Astrocyte (in vitro differentiated cells and primary cell): Measurements from ENCODE around the gene DDX21. TPM values are rescaled to one million over a fixed set of nuclear protein-coding genes. Genes with fewer than 3 reads are reported as not detected.
A peak's percentile ranks its signal among the peaks of the same experiment; 100 is the strongest.
"Not testable (repeated sequence)": the region's sequence is repeated elsewhere in the genome, so short reads cannot be mapped to it uniquely, and the experiment has no call there.

Experiments used
- DNase-seq: peaks from one replicate; pipeline ENCODE4 v3.0.0-alpha.2; 2010; ENCODE audit warnings: low read depth
- FAIRE-seq: peaks from 2 replicates; lab custom pipeline; 2011; peaks lifted over from hg19 to GRCh38; lab: Jason Lieb, UNC
- H2AFZ ChIP-seq: 2 replicates; pipeline ENCODE4 v1.6.0; 2012; ENCODE audit warnings: low read depth, low read length, inconsistent platforms
- H3K27ac ChIP-seq: 2 replicates; pipeline ENCODE4 v1.5.1; 2011; ENCODE audit warnings: low read depth, low read length, inconsistent platforms
- H3K27me3 ChIP-seq: 2 replicates; pipeline ENCODE4 v1.6.0; 2011; ENCODE audit warnings: low read length, inconsistent platforms; ENCODE audit not compliant: insufficient read depth
- H3K36me3 ChIP-seq: 2 replicates; pipeline ENCODE4 v1.5.1; 2011; ENCODE audit warnings: low read length, inconsistent platforms; ENCODE audit not compliant: insufficient read depth
- H3K4me1 ChIP-seq: 2 replicates; pipeline ENCODE4 v1.5.1; 2011; ENCODE audit warnings: low read length, inconsistent platforms; ENCODE audit not compliant: insufficient read depth
- H3K4me2 ChIP-seq: 2 replicates; pipeline ENCODE4 v1.6.0; 2012; ENCODE audit warnings: low read length, inconsistent platforms
- H3K4me3 ChIP-seq: 2 replicates; pipeline ENCODE4 v1.5.1; 2011; ENCODE audit warnings: low read depth, mild to moderate bottlenecking, low read length, inconsistent platforms; ENCODE audit not compliant: insufficient read depth
- H3K79me2 ChIP-seq: 2 replicates; pipeline ENCODE4 v1.6.0; 2012; ENCODE audit warnings: mild to moderate bottlenecking, low read length, inconsistent platforms; ENCODE audit not compliant: insufficient read depth
- H3K9ac ChIP-seq: 2 replicates; pipeline ENCODE4 v1.6.0; 2012; ENCODE audit warnings: mild to moderate bottlenecking, low read length, inconsistent platforms
- H3K9me3 ChIP-seq: 2 replicates; pipeline ENCODE4 v1.5.1; 2012; ENCODE audit warnings: low read depth, mild to moderate bottlenecking, low read length, inconsistent platforms; ENCODE audit not compliant: insufficient read depth
- H4K20me1 ChIP-seq: 2 replicates; pipeline ENCODE4 v1.6.0; 2012; ENCODE audit warnings: low read length, inconsistent platforms; ENCODE audit not compliant: insufficient read depth
- H3K27ac Mint-ChIP-seq: one replicate; pipeline ENCODE4 v1.8.0; 2021; ENCODE audit warnings: mild to moderate bottlenecking, mixed read lengths; ENCODE audit not compliant: unreplicated experiment
- H3K27me3 Mint-ChIP-seq: one replicate; pipeline ENCODE4 v1.8.0; 2021; ENCODE audit warnings: low read depth, mixed read lengths; ENCODE audit not compliant: unreplicated experiment
- H3K36me3 Mint-ChIP-seq: one replicate; pipeline ENCODE4 v1.8.0; 2021; ENCODE audit warnings: low read depth, mixed read lengths; ENCODE audit not compliant: unreplicated experiment
- H3K4me1 Mint-ChIP-seq: one replicate; pipeline ENCODE4 v1.8.0; 2021; ENCODE audit warnings: low read depth, mixed read lengths; ENCODE audit not compliant: unreplicated experiment
- H3K4me3 Mint-ChIP-seq: one replicate; pipeline ENCODE4 v1.8.0; 2021; ENCODE audit warnings: mild to moderate bottlenecking, moderate library complexity, mixed read lengths; ENCODE audit not compliant: unreplicated experiment
- H3K9me3 Mint-ChIP-seq: one replicate; pipeline ENCODE4 v1.8.0; 2021; ENCODE audit warnings: mild to moderate bottlenecking, mixed read lengths; ENCODE audit not compliant: unreplicated experiment
- EZH2 ChIP-seq: IDR thresholded peaks from 2 replicates; pipeline ENCODE4 v1.6.1; 2012; ENCODE audit warnings: mild to moderate bottlenecking, low read length, inconsistent platforms; ENCODE audit not compliant: insufficient read depth
- total RNA-seq: library from RNA; stranded (reverse); gene quantifications from 2 replicates; pipeline ENCODE4 v1.2.1, GENCODE V29; 2021
- TF ChIP-seq, protein P1 (sequence below): IDR thresholded peaks from 2 replicates; pipeline ENCODE4 v1.5.1; 2011; ENCODE audit warnings: low read depth, mild to moderate bottlenecking, inconsistent platforms, low read length, moderate library complexity; ENCODE audit not compliant: insufficient read depth

Gene DDX21
- total RNA-seq, 1 donor from 2014 or later = 125 TPM

DNA sequence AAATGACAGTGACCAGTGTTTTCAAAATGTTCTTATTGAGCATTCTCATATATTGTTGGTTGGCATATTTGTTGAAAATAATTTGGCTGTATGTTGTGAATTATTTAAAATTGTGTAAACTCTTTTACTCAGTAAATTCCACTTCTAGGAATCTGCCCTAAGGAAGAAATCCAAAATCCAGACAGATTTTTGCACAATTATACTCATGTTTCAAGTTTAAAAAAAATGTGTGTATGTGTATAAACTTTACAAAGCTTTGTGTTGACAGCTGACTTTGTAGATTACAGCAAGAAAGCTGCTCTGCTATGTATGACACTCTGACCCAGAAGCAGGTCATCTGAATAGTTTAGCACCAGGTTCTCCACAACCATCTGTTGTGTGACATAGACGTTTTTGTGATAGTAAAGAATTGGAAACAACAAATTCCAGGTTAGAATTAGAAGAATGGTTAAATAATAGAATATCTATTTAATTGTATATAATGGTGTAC is 54.2 kb downstream of the DDX21 start:
- H3K27ac ChIP-seq = no peak overlapping the region
- H3K9ac ChIP-seq = no peak overlapping the region
- no peaks in the 10 kb centered on the region for H3K27me3 ChIP-seq
- H3K27ac Mint-ChIP-seq = no peak overlapping the region
- H3K9me3 ChIP-seq = no peaks in the 10 kb centered on the region
- peaks cover 11% of the 10 kb centered on the region for H3K36me3 Mint-ChIP-seq
- H3K4me1 ChIP-seq = no peaks in the 10 kb centered on the region
- no peak overlapping the region for H2AFZ ChIP-seq
- FAIRE-seq (no peak), DNase-seq (no peak)
- TF ChIP-seq EZH2 = no peak
- TF ChIP-seq, protein P1, sequence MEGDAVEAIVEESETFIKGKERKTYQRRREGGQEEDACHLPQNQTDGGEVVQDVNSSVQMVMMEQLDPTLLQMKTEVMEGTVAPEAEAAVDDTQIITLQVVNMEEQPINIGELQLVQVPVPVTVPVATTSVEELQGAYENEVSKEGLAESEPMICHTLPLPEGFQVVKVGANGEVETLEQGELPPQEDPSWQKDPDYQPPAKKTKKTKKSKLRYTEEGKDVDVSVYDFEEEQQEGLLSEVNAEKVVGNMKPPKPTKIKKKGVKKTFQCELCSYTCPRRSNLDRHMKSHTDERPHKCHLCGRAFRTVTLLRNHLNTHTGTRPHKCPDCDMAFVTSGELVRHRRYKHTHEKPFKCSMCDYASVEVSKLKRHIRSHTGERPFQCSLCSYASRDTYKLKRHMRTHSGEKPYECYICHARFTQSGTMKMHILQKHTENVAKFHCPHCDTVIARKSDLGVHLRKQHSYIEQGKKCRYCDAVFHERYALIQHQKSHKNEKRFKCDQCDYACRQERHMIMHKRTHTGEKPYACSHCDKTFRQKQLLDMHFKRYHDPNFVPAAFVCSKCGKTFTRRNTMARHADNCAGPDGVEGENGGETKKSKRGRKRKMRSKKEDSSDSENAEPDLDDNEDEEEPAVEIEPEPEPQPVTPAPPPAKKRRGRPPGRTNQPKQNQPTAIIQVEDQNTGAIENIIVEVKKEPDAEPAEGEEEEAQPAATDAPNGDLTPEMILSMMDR = no peak
- peaks cover 27% of the 10 kb centered on the region for H3K36me3 ChIP-seq
- no peak overlapping the region for H3K4me3 Mint-ChIP-seq
- H3K9me3 Mint-ChIP-seq = no peaks in the 10 kb centered on the region
- H4K20me1 ChIP-seq = no peaks in the 10 kb centered on the region
- no peaks in the 10 kb centered on the region for H3K27me3 Mint-ChIP-seq
- peaks cover 5% of the 10 kb centered on the region for H3K4me1 Mint-ChIP-seq
- H3K4me2 ChIP-seq = no peak overlapping the region
- no peaks in the 10 kb centered on the region for H3K79me2 ChIP-seq
- no peak overlapping the region for H3K4me3 ChIP-seq

DNA sequence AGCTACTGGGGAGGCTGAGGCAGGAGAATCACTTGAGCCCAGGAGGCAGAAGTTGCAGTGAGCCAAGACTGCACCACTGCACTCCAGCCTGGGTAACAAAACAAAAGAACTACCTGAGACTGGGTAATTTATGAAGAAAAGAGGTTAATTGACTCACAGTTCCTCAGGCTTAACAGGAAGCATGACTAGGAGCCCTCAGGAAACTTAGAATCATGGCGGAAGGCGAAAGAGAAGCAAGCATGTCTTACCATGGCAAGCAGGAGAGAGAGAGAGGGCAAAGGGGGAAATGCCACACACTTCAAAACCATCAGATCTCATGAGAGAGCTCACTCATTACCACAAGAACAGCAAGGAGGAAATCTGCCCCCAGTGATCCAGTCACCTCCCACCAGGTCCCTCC is 56.8 kb downstream of the DDX21 start:
- not testable (repeated sequence) for DNase-seq, H3K4me3 Mint-ChIP-seq, H3K27ac ChIP-seq, H3K27me3 Mint-ChIP-seq, H4K20me1 ChIP-seq, H3K9ac ChIP-seq, H3K4me1 ChIP-seq, H3K4me3 ChIP-seq, H3K4me2 ChIP-seq, H3K9me3 ChIP-seq, H3K4me1 Mint-ChIP-seq, H3K9me3 Mint-ChIP-seq, H3K79me2 ChIP-seq, H2AFZ ChIP-seq, H3K27me3 ChIP-seq, FAIRE-seq, H3K27ac Mint-ChIP-seq
- H3K36me3 Mint-ChIP-seq = peaks cover 12% of the 10 kb centered on the region
- peaks cover 29% of the 10 kb centered on the region for H3K36me3 ChIP-seq

- H3K36me3 Mint-ChIP-seq = peaks cover 17% of the 10 kb centered on the region
- no peaks in the 10 kb centered on the region for H3K27me3 ChIP-seq
- DNase-seq (no peak), FAIRE-seq (no peak)
- H3K36me3 ChIP-seq = peaks cover 26% of the 10 kb centered on the region
- H3K9me3 Mint-ChIP-seq = no peaks in the 10 kb centered on the region
- no peak overlapping the region for H3K27ac ChIP-seq
- no peaks in the 10 kb centered on the region for H3K9me3 ChIP-seq
- no peak for TF ChIP-seq EZH2
- TF ChIP-seq, protein P1 = no peak
- peak overlapping the region; percentile 1 for H3K27ac Mint-ChIP-seq
- no peak overlapping the region for H3K4me3 Mint-ChIP-seq
- H3K4me1 Mint-ChIP-seq = peaks cover 5% of the 10 kb centered on the region
- H4K20me1 ChIP-seq = no peaks in the 10 kb centered on the region
- H2AFZ ChIP-seq = no peak overlapping the region
- no peak overlapping the region for H3K9ac ChIP-seq
- no peak overlapping the region for H3K4me3 ChIP-seq
- H3K79me2 ChIP-seq = no peaks in the 10 kb centered on the region
- no peaks in the 10 kb centered on the region for H3K27me3 Mint-ChIP-seq
- no peak overlapping the region for H3K4me2 ChIP-seq
- H3K4me1 ChIP-seq = no peaks in the 10 kb centered on the region
Measured at GRCh38 chr10:69014171-69014570, 58.2 kb downstream of the DDX21 start.
